ENCODE measurements around the gene DRAXIN.

- TF ChIP-seq POLR2A (IDR thresholded peaks at IDR 0.05; ENCODE audit: low read depth, low read length) (no peak), POLR2AphosphoS5 (IDR thresholded peaks at IDR 0.05; ENCODE audit: low read depth, low read length) (no peak)
These were observed 20.0 kb downstream of the DRAXIN start for GRCh38 chr1:11711490-11711889.
